Measurements from ENCODE around the gene ZNF512B.
"Not testable (repeated sequence)": the region's sequence is repeated elsewhere in the genome, so short reads cannot be mapped to it uniquely, and the experiment has no call there.

ZNF512B gene
- 50.2 to 56.7 reads per million in 2 donors for total RNA-seq

DNA sequence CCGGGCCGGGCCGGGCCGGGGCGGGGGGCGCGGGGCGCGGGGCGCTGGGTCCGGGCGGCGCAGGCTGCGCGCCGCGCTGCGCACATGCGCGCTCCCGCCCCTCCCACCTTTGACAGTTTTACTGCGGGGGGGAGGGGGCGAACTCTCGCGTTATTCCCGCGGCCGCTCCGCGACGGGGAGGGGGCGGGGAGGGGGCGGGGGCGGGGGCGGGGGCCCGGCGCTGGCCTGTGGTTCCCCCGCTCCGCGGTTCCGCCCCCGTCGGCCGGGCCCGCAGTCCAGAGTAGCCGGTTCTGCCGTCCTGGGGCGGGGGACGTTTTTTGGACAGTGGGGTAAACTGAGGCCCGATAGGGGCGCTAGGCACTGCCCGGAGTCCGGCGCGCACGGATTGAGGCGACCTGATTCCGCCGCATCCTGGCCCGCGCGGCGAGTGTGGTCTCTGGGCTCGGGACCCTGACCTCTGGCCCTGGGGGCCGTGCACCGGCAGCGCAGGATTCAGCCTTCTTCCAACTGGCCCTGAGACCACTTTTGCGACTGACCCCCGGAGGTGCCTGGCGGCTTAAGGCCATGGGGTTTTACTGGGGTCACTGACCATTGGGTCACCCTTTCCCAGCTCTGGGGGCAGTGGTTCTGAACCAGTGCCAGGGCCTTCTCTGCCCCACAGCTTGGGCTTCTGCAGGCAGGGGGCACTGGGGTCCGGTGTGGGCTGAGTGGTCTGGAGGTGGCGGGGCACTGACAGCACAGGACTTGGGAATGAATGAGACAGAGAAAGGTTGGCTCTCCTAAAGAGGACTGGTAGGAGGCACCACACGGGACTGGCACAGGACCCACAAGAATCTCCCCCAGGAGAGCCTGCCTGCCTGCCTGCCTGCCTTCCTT is at the start of gene ZNF512B:
Gene ZNF512B (minus strand): TSS at position 93 of the 876 bp plus-strand sequence. CDS start 1,980 bp downstream, outside the sequence.
- peak; percentile 50 for DNase-seq

GRCh38 chr20:64015635-64016034 is 45.9 kb upstream of the ZNF512B start:
- DNase-seq, result no peak

DNA sequence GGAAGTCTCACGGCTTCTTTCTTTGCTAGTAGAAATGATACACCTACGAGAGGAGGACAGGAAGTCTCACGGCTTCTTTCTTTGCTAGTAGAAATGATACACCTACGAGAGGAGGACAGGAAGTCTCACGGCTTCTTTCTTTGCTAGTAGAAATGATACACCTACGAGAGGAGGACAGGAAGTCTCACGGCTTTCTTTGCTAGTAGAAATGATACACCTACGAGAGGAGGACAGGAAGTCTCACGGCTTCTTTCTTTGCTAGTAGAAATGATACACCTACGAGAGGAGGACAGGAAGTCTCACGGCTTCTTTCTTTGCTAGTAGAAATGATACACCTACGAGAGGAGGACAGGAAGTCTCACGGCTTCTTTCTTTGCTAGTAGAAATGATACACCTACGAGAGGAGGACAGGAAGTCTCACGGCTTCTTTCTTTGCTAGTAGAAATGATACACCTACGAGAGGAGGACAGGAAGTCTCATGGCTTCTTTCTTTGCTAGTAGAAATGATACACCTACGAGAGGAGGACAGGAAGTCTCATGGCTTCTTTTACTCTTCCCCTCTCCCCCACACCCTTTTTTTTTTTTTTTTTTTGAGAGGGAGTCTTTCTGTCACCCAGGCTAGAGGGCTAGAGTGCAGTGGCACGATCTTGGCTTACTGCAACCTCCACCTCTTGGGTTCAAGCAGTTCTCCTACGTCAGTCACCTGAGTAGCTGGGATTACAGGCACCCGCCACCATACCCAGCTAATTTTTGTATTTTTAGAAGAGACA is 42.8 kb upstream of the ZNF512B start:
- not testable (repeated sequence) for DNase-seq

- DNase-seq, result peak; percentile 11
Observed at GRCh38 chr20:64011366-64011779, 41.6 kb upstream of the ZNF512B start.

GRCh38 chr20:64010711-64011237 is 41.0 kb upstream of the ZNF512B start:
- DNase-seq, result no peak

GRCh38 chr20:64009811-64010387 is 40.2 kb upstream of the ZNF512B start:
- no peak for DNase-seq

GRCh38 chr20:64006902-64007301 is 37.2 kb upstream of the ZNF512B start:
- DNase-seq, result no peak

GRCh38 chr20:64006490-64006889 is 36.8 kb upstream of the ZNF512B start:
- no peak for DNase-seq

DNA sequence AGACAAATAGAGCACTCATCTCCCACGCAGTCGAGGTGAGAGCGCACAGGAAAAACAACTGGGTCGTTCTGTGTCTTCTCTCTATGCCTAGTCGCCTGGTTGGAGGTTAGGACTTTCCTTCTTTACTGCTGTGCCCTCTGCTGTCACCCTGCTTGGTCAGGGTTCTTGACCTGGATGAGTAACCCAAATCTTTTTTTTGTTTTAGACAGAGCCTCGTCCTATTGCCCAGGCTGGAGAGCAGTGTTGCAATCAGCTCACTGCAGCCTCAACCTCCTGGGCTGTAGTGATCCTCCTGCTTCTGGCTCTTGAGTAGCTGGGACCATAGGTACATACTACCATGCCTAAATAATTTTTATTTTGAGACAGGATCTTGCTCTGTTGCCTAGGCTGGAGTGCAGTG is 35.7 kb upstream of the ZNF512B start:
- no peak for DNase-seq

DNA sequence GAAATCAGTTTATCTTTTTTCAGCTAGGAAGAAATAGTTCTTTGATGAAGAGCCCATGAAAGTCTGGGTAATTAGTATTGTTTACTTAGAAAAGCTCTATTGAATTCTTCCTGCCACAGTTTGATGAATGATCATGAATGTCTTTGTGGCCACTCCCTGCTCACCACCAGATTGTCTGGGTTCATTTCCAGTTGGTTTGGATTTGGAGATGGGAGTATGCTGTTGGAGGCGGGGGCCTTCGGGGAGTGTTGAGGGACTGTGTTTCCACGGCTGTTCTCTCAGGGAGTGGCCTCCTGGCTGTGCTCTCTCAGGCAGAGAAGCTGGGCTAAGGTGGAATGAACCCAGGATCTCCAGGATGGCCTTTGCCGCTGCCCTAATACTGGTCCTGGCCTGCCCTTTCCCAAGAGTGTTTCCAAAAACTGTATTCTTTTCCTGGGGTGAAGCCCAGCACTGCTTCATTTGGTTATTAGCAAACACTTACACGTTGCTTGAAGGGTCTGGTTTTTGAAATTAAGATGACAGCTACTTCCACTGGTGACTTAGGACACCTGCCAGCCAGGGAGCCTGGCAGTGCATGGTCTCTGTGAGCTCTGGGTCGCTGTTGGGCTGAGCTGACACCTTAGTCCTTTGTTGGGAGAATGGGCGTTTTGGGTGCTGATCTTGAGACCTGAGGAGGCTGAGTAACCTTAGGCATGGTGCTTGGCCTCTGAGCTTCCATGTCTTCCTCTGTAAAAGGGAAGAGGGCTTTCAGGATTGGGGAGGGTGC is 34.4 kb upstream of the ZNF512B start:
- DNase-seq, result no peak

- DNase-seq, result no peak
Observed at GRCh38 chr20:64001607-64002011, 31.9 kb upstream of the ZNF512B start.

- DNase-seq, result no peak
Observed at GRCh38 chr20:64000906-64001305, 31.2 kb upstream of the ZNF512B start.

- no peak for DNase-seq
Observed at GRCh38 chr20:63982937-63983336, 13.2 kb upstream of the ZNF512B start.

DNA sequence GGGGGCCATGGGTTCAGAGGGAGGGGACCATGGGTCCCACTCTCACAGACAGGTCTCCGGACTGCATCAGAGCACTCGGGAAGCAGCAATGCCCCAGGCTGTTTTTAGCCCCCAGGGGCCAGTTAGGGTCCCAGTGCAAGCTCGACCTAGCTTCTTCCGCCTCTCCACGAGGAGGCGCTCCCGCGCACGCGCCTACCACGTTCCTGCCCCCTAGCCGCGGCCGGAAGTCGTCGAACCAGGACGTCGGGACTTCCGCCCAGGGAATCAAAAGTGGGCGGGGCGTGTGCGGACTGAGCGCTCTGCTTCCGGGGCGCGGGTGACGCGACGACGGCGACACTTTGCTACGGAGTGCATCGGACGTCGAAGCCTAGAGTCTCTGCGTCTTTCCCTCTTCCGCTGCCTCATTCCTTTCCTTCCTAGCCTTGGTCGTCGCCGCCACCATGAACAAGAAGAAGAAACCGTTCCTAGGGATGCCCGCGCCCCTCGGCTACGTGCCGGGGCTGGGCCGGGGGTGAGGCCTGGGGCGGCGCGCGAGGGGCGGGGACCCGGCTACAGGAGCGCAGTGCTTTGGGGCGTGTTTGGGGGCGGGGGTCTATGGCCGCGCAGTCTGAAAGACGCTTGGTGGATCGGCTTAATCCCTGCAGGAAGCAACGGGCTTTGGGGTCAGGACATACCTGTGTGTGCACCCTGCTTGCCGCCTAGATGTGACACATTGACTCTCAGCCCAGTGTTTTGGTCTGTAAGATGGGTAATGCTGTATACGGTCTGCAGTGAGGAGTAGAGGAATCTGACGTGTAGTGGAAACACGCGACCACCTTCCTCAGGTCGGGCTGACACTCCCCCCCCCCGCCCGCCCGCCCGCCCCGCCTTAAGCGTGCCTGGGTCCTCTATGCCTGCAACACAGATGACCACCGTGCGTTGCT is 11.3 kb upstream of the ZNF512B start, which contains the start of gene PRPF6:
Gene PRPF6 (plus strand): TSS at position 327 of the 923 bp plus-strand sequence. CDS start 114 bp downstream, at position 441.
- peak; percentile 92 for DNase-seq

DNA sequence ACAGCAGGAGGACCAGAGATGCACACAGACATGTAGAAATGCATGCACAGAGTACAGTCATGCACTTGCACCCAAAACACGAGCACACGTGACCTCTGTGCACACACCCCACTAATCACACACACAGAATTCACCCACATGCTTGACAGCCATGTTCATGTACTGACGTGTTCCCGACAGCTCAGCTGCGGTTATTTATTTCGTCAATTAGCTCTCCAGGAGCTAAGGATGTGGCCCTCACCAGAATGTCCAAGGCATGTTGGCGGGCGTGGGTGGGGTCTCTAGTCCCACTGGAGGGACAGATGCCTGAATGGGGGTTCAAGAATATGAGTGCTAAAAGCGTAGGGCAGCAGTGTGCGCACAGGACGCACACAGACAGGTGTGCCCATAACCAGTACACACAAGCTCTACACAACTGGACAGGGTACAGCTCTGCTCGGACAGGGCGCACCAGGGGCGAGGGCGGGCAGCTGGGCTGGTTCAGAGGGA is 10.6 kb upstream of the ZNF512B start:
- DNase-seq, result peak; percentile 18

DNA sequence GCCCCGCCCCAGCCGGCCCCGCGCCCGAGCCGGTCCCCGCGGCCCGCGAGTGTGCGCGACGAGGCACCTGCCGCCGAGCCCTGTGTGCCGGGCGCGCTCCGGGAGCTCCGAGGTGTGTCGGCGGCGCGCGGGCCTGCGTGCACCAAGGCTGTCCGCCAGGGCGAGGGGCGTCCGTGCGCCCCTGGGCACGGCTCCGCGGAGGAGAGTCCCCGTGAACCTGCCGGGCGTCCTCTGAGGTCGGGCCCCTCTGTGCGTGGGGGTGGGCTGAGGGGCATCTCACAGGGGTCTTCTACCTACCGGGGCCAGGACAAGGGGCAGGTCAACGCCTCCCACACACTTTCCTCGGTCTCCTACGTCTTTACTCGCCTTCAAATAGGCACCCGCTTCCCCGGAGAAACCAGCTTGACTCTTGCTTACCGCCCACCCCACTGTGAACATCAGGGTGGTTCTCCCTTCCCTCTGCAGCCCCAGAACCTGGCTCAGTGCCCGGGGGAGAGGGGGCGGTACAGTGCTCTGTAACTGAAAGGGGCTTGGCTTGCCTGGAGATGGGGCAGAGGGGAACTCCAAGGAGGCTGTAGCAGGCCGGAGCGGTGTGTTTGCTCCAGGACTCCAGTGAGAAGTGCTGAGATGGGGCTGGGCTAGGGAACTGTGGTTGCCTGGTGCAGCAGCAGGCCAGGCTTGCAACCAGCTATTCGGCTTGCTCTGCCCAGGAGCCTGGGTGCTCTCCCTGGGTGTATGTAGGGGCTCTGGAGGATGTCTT is 10.0 kb upstream of the ZNF512B start, which contains the start of gene SAMD10:
Gene SAMD10 (minus strand): TSS at position 86 of the 760 bp plus-strand sequence. CDS start 175 bp downstream, outside the sequence.
- peak; percentile 58 for DNase-seq

DNA sequence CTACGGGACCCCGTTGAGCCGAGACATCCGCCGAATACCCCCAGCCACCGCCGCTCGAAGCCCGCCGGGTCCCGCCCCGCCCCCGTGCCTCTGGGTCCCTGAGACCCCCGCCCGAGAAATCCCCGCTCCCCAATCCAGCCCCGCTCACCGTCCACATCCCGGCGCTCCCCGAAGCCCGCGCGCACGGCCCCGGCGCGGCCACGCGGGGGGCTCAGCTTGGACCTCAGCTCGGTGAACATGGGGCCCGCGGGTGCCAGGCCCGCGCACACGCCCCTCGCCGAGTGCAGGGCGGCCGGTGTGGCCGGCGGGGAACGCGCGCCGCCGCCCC is 9.5 kb upstream of the ZNF512B start:
- DNase-seq, result no peak

DNA sequence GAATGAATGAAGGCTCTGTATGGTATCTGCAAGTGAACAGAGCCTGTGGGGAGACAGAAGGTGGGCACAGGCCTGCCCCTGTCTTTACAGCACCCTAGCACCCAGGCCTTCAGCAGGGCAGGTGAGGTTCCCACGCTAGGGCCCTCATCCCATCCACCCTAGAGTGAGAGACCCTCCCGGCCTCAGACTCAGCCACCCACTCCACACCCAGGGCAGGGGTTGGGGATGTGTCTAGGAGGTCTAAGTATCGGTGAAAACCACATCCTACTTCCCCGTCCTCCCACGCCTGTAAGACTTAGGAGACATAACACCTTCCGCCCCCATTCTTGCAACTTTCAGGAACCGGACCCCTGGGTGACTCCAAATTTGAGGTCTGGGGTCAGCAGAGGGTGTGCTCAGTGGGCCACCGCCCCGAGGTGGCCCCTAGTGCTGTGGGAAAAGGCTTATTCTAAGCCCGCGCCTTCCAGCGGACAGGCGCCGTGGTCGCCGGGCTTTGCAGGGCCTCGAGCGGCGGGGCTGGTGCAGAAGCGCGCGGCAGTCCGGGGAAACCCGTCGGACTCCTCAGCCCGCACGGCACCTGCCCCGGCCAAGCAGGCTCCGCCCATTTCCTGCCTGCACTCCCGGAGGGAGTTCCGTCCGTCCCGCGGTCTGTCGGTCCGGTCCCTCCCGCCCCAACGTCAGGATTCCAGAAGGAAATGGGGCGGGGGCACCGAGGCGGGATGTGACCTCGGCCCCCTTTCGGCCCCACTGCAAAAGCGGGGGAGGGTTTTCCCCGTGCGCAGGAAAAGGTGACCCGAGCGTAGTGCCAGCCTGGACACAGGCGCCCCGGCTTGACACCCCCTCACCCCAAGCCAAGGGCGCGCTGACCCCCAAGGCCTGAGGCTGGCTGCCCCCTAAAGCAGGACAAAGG is 8.8 kb upstream of the ZNF512B start:
- DNase-seq, result peak; percentile 35

GRCh38 chr20:63977739-63978276 is 8.1 kb upstream of the ZNF512B start:
- peak; percentile 41 for DNase-seq
